ENCODE results near the gene NLRC5. TPM values are rescaled to one million over a fixed set of nuclear protein-coding genes. Genes with fewer than 3 reads are reported as not detected.
"Not testable (repeated sequence)": the region's sequence is repeated elsewhere in the genome, so short reads cannot be mapped to it uniquely, and the experiment has no call there.

The NLRC5 gene
- total and polyA plus RNA-seq, 8 donors: 4.6 to 26.6 (median 9.9) TPM

DNA sequence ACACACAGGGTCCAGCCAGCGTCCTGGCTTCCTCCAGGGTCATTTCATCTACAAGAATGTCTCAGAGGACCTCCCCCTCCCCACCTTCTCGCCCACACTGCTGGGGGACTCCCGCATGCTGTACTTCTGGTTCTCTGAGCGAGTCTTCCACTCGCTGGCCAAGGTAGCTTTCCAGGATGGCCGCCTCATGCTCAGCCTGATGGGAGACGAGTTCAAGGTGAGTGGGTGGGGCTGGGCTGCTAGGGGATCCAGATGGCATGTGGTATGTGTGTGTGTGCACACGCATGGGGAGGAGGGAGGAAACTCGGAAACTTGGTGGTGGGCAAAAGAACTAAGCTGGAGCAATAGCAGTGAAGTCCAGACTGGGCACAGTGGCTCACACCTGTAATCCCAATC is 16.1 kb upstream of the NLRC5 start:
- intact Hi-C loops (cut with DNase I): no loop called here
- TF ChIP-seq, protein P1, sequence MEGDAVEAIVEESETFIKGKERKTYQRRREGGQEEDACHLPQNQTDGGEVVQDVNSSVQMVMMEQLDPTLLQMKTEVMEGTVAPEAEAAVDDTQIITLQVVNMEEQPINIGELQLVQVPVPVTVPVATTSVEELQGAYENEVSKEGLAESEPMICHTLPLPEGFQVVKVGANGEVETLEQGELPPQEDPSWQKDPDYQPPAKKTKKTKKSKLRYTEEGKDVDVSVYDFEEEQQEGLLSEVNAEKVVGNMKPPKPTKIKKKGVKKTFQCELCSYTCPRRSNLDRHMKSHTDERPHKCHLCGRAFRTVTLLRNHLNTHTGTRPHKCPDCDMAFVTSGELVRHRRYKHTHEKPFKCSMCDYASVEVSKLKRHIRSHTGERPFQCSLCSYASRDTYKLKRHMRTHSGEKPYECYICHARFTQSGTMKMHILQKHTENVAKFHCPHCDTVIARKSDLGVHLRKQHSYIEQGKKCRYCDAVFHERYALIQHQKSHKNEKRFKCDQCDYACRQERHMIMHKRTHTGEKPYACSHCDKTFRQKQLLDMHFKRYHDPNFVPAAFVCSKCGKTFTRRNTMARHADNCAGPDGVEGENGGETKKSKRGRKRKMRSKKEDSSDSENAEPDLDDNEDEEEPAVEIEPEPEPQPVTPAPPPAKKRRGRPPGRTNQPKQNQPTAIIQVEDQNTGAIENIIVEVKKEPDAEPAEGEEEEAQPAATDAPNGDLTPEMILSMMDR (IDR thresholded peaks at IDR 0.05): no peak
- no peak for ATAC-seq
- Histone ChIP-seq H3K9me3 (no peaks in the 10 kb centered on the region), H3K4me3 (no peak overlapping the region), H3K4me1 (peaks cover 0 to 4% (median 0%) of the 10 kb centered on the region in 3 donors), H3K27ac (no peak overlapping the region), H3K27me3 (no peaks in the 10 kb centered on the region), H3K36me3 (no peaks in the 10 kb centered on the region)
- no peak for DNase-seq
- WGBS, 2 donors: 74 to 86% methylated on average over 9 of the region's 9 CpGs
- FAIRE-seq: no peak

DNA sequence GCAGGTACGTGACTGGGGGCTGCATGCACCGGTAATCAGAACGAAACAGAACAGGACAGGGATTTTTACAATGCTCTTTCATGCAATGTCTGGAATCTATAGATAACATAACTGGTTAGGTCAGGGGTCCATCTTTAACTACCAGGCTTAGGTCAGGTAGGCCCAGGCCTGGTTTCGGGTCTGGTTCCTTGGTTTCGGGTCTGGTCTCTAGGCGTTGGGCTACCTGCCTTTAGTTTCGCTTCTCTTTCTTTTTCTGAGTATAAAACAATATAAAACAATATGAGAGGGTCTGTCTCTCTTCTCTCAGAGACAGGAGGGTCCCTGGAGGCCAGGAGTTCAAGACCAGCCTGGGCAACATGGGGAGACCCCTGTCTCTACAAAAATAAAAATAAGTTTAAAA is 15.5 kb upstream of the NLRC5 start:
- WGBS, 2 donors: 84 to 94% methylated on average over 7 of the region's 7 CpGs
- intact Hi-C loops (cut with DNase I); ATAC-seq: not testable (repeated sequence)

DNA sequence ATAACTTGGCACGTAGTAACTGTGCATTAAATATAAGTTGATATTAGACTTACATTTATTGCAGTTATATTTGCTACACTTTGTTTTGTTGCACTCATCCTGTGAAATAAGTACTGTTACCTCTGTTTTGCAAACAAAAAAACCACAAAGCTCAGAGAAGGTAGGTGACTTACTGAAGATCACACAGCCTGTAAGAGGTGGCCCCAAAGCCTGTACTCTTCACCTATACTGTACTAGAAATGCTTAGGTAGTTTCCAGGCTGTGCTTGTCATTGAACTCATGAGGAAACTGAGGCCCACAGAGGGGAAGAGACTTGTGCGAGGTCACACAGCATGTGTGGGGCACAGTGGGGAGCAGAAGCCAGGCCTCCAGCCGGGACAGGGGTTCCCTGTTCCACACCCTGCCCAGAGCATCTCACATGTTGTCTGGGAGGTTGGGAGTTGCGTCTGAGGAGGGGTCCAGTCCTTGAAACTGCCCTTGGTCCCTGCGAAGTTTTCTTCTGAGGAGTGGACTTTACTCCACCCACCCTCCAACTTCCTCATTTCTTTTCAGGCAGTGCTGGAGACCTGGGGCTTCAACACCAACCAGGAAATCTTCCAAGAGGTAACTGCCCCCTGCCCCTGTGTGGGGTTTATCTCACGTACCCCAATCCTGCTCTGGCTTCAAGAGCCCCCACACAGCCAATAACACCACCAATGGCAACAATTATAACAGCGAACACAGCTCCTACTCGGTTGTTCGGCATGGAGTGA is 14.6 kb upstream of the NLRC5 start:
- H3K9me3 ChIP-seq: no peaks in the 10 kb centered on the region
- FAIRE-seq: no peak
- no peaks in the 10 kb centered on the region for H3K27me3 ChIP-seq
- ATAC-seq: no peak
- no peak overlapping the region for H3K4me3 ChIP-seq
- 78 to 88% methylated on average over 9 of the region's 9 CpGs for WGBS, 2 donors
- intact Hi-C loops (cut with DNase I): no loop called here
- TF ChIP-seq, protein P1 (IDR thresholded peaks at IDR 0.05): no peak
- H3K36me3 ChIP-seq: no peaks in the 10 kb centered on the region
- no peak overlapping the region for H3K27ac ChIP-seq
- H3K4me1 ChIP-seq: peaks cover 0 to 4% (median 0%) of the 10 kb centered on the region in 3 donors
- no peak for DNase-seq

More for the DNA sequence above, 15.5 kb upstream of the NLRC5 start:
- not testable (repeated sequence) for H3K4me1 ChIP-seq, H3K4me3 ChIP-seq, DNase-seq, H3K27me3 ChIP-seq, H3K27ac ChIP-seq, FAIRE-seq, H3K36me3 ChIP-seq, H3K9me3 ChIP-seq

DNA sequence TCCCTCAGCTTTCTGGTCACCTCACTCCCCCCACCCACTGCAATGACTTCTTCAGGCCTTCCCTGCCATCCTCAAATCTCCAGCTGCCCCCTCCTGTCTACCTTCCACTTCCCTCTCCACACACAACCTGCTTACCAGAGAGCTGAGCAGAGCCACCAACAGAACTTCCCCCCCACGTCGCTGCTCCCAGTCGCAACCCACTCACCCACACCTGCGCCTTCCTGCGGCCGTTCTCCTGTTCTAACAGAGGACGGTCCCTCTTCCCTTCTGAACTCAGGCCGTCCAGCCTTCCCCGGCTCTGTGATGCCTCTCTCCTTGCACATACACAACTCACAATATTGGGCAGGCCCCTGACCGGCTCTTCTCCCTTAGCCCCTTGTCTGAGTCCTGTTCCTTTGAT is 13.6 kb upstream of the NLRC5 start:
- H3K27me3 ChIP-seq: no peaks in the 10 kb centered on the region
- H3K4me3 ChIP-seq: no peak overlapping the region
- intact Hi-C loops (cut with DNase I): no loop called here
- FAIRE-seq (no peak), DNase-seq (no peak), ATAC-seq (no peak)
- TF ChIP-seq, protein P1 (IDR thresholded peaks at IDR 0.05): no peak
- peaks cover 0 to 4% (median 0%) of the 10 kb centered on the region in 3 donors for H3K4me1 ChIP-seq
- WGBS, 2 donors: 87 to 92% methylated on average over 10 of the region's 10 CpGs
- no peak overlapping the region for H3K27ac ChIP-seq
- no peaks in the 10 kb centered on the region for H3K9me3 ChIP-seq
- H3K36me3 ChIP-seq: no peaks in the 10 kb centered on the region

DNA sequence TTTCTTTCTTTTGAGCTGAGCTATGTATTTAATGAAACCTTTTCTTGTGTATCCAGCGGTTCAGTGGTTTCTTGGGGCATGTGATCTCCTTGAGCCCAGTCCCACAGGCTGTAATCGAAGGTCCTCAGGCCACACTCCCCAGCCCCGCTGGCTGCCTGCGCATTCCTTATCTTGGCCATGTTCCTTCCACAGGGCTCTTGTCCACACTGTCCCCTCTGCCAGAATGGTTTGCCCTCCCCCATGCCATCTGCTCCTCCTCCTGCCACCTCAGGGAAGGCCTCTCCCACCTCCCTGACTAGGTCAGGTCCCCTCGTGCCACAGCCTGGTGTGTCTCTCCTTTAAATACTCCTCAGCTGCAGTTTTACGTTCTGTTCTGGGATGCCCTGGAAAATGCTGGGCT is 12.1 kb upstream of the NLRC5 start:
- FAIRE-seq (no peak), ATAC-seq (no peak), DNase-seq (no peak)
- Histone ChIP-seq H3K9me3 (no peaks in the 10 kb centered on the region), H3K36me3 (no peaks in the 10 kb centered on the region), H3K27ac (no peak overlapping the region), H3K4me3 (no peak overlapping the region), H3K4me1 (no peaks in the 10 kb centered on the region), H3K27me3 (no peaks in the 10 kb centered on the region)
- TF ChIP-seq, protein P1 (IDR thresholded peaks at IDR 0.05): no peak
- intact Hi-C loops (cut with DNase I): no loop called here
- 90 to 93% methylated on average over 6 of the region's 6 CpGs for WGBS, 2 donors

All from pancreas (tissue), 10 donors.